HG03520 (cell line): Measurements from ENCODE around the gene PDHX.

Experiments used
- ATAC-seq: cut with Tn5 transposase; IDR thresholded peaks from one replicate; pipeline ENCODE4 v1.9.1; 2021; ENCODE audit warnings: mild to moderate bottlenecking, moderate library complexity; ENCODE audit not compliant: unreplicated experiment

Gene PDHX

GRCh38 chr11:34987617-34988016, 71.2 kb downstream of the PDHX start:
- no peak for ATAC-seq

- peak; percentile 86 for ATAC-seq
Measured at GRCh38 chr11:34988294-34989255, 72.2 kb downstream of the PDHX start.

GRCh38 chr11:34990916-34991315, 74.5 kb downstream of the PDHX start:
- ATAC-seq, result no peak

- no peak for ATAC-seq
Measured at GRCh38 chr11:34994854-34995253, 78.4 kb downstream of the PDHX start.

GRCh38 chr11:34996958-34997357, 80.5 kb downstream of the PDHX start:
- ATAC-seq, result no peak

- no peak for ATAC-seq
Measured at GRCh38 chr11:34997952-34998528, 81.6 kb downstream of the PDHX start.

GRCh38 chr11:34999453-34999852, 83.0 kb downstream of the PDHX start:
- no peak for ATAC-seq

- no peak for ATAC-seq
Measured at GRCh38 chr11:35003186-35003585, 86.8 kb downstream of the PDHX start.

- ATAC-seq, result no peak
Measured at GRCh38 chr11:35003658-35004057, 87.2 kb downstream of the PDHX start.

- ATAC-seq, result no peak
Measured at GRCh38 chr11:35005141-35005780, 88.8 kb downstream of the PDHX start.

GRCh38 chr11:35006389-35007128, 90.1 kb downstream of the PDHX start:
- peak; percentile 91 for ATAC-seq

- peak; percentile 50 for ATAC-seq
Measured at GRCh38 chr11:35007277-35007676, 90.9 kb downstream of the PDHX start.

- no peak for ATAC-seq
Measured at GRCh38 chr11:35009191-35009943, 92.9 kb downstream of the PDHX start.

- ATAC-seq, result no peak
Measured at GRCh38 chr11:35009944-35010342, 93.5 kb downstream of the PDHX start.

GRCh38 chr11:35010654-35011053, 94.2 kb downstream of the PDHX start:
- ATAC-seq, result no peak

GRCh38 chr11:35011389-35011788, 95.0 kb downstream of the PDHX start:
- ATAC-seq, result no peak

- no peak for ATAC-seq
Measured at GRCh38 chr11:35011944-35012343, 95.5 kb downstream of the PDHX start.

- ATAC-seq, result peak; percentile 59
Measured at GRCh38 chr11:35012467-35013191, 96.2 kb downstream of the PDHX start.

GRCh38 chr11:35013514-35014233, 97.3 kb downstream of the PDHX start:
- ATAC-seq, result no peak
